WTC11 (cell line): ENCODE data around the gene RANBP10.

ENCODE experiments used
- CTCF ChIP-seq: fragments of 200-600 bp; IDR thresholded peaks from 2 replicates; pipeline ENCODE4 v1.8.0; 2022; ENCODE audit warnings: antibody characterized with exemption
- FOXK1 ChIP-seq: sonication (generic); formaldehyde crosslinking; IDR thresholded peaks from 2 replicates; pipeline ENCODE4 v1.8.0; 2022; ENCODE audit warnings: mild to moderate bottlenecking, moderate library complexity, missing genetic modification reagents
- GABPB1 ChIP-seq: sonication (generic); formaldehyde crosslinking; IDR thresholded peaks from 2 replicates; pipeline ENCODE4 v1.8.1; 2023; ENCODE audit warnings: mild to moderate bottlenecking, missing genetic modification reagents
- IRF2 ChIP-seq: sonication (generic); formaldehyde crosslinking; IDR thresholded peaks from 2 replicates; pipeline ENCODE4 v1.8.0; 2022; ENCODE audit warnings: low read depth, missing genetic modification reagents, borderline replicate concordance
- ZNF121 ChIP-seq: sonication (generic); formaldehyde crosslinking; IDR thresholded peaks from 2 replicates; pipeline ENCODE4 v1.8.0; 2023; ENCODE audit warnings: missing genetic modification reagents
- TF ChIP-seq, protein P1 (sequence below): sonication (generic); formaldehyde crosslinking; IDR thresholded peaks from 2 replicates; pipeline ENCODE4 v1.8.1; 2022; ENCODE audit warnings: mild to moderate bottlenecking, missing genetic modification reagents, moderate library complexity, borderline replicate concordance

GRCh38 chr16:67786491-67786890 lies 19.9 kb downstream of the RANBP10 start:
- TF ChIP-seq FOXK1 (CRISPR knock-in tag) (no peak), IRF2 (no peak), CTCF (no peak), ZNF121 (no peak), GABPB1 (CRISPR knock-in tag) (no peak)
- TF ChIP-seq, protein P1, sequence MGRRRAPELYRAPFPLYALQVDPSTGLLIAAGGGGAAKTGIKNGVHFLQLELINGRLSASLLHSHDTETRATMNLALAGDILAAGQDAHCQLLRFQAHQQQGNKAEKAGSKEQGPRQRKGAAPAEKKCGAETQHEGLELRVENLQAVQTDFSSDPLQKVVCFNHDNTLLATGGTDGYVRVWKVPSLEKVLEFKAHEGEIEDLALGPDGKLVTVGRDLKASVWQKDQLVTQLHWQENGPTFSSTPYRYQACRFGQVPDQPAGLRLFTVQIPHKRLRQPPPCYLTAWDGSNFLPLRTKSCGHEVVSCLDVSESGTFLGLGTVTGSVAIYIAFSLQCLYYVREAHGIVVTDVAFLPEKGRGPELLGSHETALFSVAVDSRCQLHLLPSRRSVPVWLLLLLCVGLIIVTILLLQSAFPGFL = no peak
